GM19452 (cell line): ENCODE results near the gene ENOX2.

Experiments
- ATAC-seq: cut with Tn5 transposase; IDR thresholded peaks from one replicate; pipeline ENCODE4 v1.9.1; 2021; ENCODE audit not compliant: unreplicated experiment

Gene ENOX2

GRCh38 chrX:130636277-130636676, 266.7 kb downstream of the ENOX2 start:
- ATAC-seq, result no peak

DNA sequence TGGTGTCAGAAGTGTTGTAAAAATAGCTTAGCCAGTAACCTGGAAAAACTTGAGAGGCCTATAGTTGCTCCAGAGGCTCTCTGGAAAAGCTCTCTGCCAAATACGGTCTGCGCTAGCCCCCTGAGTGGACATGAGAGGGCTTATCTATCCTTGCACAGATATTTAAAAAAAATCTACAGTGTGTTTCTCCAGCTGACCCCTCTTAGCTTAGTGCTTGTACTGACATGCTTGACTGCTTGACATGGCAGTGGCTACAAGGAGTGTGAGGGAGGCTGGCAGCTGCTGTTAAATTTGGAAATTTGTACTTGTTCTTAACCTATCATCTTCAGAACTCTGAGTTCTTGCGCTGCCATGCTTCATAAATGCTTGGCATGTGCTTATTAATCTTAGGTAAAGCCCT, 272.0 kb downstream of the ENOX2 start:
- ATAC-seq, result no peak

- no peak for ATAC-seq
These were observed 274.5 kb downstream of the ENOX2 start for GRCh38 chrX:130628516-130628915.

DNA sequence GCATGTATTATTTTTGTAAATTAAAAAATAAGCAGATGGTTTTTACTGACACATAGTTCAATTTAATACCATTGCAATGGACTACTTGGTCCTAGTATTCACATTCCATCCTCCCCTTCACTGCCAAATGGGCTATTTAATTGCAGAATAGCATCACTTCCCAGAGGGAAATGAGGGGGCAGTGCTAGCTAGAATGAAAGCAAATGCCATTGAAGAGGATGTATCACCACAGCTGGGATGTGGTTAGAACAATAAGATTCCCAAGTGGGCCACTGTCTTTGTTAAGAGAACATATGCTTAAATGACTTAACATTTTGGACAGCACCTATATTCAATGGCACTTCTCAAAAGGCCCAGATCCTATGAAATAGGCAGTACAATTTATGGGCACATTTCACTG, 276.5 kb downstream of the ENOX2 start:
- no peak for ATAC-seq

DNA sequence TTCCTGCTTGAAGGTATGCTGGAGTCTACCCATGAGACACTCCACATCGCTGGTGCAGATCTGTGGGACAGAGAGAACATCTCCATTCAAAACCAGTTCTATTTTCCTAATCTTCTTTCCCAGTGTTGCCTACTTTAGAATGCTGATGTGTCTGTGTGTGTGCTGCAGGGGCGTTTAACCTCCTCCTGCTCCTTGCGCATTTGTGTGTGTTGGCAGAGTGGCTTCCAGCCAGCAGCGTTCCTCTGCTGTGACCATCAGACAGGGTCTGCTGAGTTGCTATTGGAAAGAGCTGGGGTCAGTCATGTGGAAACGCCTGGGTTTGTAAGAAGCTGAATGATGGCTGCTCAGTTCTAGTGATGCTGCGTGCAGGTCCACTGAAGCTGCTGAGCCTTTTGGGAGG, 277.6 kb downstream of the ENOX2 start:
- no peak for ATAC-seq

DNA sequence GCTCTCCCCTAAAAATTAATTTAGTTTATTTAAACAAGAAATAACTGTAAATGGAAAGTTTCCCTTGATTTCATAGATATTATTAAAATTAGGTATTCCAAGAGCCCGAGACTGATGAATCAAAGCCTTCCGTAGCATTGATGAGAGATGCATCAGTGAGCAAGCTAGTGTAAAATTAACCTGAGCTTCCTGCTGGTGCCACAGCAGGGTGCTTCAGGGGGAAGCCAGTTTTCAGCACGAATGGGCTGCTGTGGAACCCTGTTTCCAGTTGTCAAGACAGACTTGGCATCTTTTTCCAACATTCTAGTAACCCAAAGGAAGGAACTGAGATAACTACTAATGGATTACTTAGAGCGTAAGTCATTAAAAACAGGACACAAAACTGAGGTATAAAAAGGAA, 279.5 kb downstream of the ENOX2 start:
- no peak for ATAC-seq

GRCh38 chrX:130615941-130616340, 287.1 kb downstream of the ENOX2 start:
- no peak for ATAC-seq

DNA sequence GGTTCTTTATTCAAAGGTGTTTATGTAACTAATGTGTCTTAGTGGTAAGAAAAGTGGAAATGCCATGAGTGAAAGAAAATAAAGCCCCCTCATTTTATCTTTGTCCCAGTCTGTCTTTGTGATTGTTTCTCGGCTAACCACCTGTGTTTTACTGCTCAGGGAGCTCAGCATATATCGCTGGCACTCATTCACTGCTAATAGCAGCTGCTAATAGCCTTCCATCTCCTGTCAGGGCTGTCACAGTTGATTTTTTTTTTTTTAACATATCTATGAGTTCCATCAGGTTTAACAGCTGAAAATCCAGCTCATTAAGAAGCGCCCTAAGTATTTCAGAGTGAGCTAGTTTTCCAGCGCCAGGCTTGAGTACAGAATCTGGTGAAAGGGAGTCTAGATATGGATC, 295.6 kb downstream of the ENOX2 start:
- no peak for ATAC-seq

- no peak for ATAC-seq
These were observed 296.6 kb downstream of the ENOX2 start for GRCh38 chrX:130606425-130606824.

- no peak for ATAC-seq
These were observed 298.1 kb downstream of the ENOX2 start for GRCh38 chrX:130604882-130605281.

- no peak for ATAC-seq
These were observed 308.5 kb downstream of the ENOX2 start for GRCh38 chrX:130594453-130594916.

DNA sequence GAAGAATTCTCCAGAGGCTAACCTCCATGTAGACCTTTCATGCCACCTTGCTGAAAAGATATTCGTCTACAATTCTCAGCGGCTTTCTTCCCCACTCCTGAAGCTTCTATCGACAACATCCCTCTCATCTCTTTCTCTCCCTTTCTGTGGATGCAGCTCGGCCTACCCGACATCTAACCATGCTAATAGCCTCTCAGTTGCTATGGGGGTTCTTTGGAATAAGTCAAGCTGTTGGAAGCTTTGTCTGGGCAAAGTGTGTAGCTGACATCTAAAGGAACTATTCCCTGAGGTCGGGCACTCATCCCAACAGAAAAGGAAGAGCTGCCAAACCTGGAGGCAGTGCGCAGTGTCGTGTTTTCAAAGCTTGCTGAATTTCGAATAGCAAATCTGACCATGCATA, 309.1 kb downstream of the ENOX2 start:
- no peak for ATAC-seq

GRCh38 chrX:130592204-130592603, 310.8 kb downstream of the ENOX2 start:
- no peak for ATAC-seq

GRCh38 chrX:130578906-130579305, 324.1 kb downstream of the ENOX2 start:
- ATAC-seq, result no peak

DNA sequence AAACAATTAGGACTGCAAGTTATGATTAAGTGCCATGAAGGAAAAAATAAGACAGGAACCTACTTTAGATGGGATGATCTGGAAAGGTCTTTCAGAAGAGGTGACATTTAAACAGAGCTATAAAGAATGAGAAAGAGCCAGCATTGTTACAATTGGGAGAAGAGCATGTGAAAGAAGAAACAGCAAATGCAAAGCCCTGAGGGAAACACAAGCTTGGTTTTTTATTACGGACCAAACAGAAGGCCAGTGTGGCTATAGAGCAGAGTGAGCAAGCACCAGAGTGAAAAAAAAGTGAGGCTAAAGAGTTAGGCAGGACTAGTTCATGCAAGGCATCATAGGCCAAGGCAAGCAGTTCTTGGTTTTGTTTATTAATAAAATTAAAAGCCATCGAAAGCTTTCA, 325.6 kb downstream of the ENOX2 start:
- no peak for ATAC-seq

- ATAC-seq, result no peak
These were observed 327.1 kb downstream of the ENOX2 start for GRCh38 chrX:130575831-130576389.
